Esophagus muscularis mucosa (tissue), 4 donors: Measurements from ENCODE around the gene HENMT1. TPM values are rescaled to one million over a fixed set of nuclear protein-coding genes. Genes with fewer than 3 reads are reported as not detected.
A peak's percentile ranks its signal among the peaks of the same experiment; 100 is the strongest.

Experiments
- DNase-seq: peaks from one replicate; pipeline ENCODE4 v3.0.0-alpha.2; 2017; ENCODE audit errors: extremely low spot score
- H3K27ac ChIP-seq, 4 donors: fragments of 200-600 bp; sonication (generic); replicated peaks in 1 of 4; 1 replicate in 3 of 4; 2 replicates in 1 of 4; pipeline ENCODE4 v1.5.1; 2016 to 2019; ENCODE audit warnings: mild to moderate bottlenecking in 1 of 4
- H3K27me3 ChIP-seq, 4 donors: fragments of 200-600 bp; sonication (generic); one replicate each; pipeline versions ENCODE4 v1.5.1 to v1.6.0; 2016 to 2019
- H3K36me3 ChIP-seq, 4 donors: fragments of 200-600 bp; sonication (generic); one replicate each; pipeline ENCODE4 v1.5.1; 2016 to 2019
- H3K4me1 ChIP-seq, 4 donors: fragments of 200-600 bp; sonication (generic); one replicate each; pipeline ENCODE4 v1.5.1; 2016 to 2019
- H3K4me3 ChIP-seq, 4 donors: fragments of 200-600 bp; sonication (generic); 1 replicate in 2 of 4; 2 replicates in 2 of 4; pipeline ENCODE4 v1.5.1; 2016 to 2019; ENCODE audit warnings: mild to moderate bottlenecking in 4 of 4, moderate library complexity in 1 of 4
- H3K9me3 ChIP-seq, 4 donors: fragments of 200-600 bp; sonication (generic); 1 replicate in 3 of 4; 2 replicates in 1 of 4; pipeline ENCODE4 v1.5.1; 2016 to 2019
- CTCF ChIP-seq, 3 experiments: fragments of 200-600 bp in 2 of 3; fragments of 450-650 bp in 1 of 3; sonication (generic) in 2 of 3; IDR thresholded peaks; one replicate each; pipeline ENCODE4 v1.5.1; 2017 to 2019; ENCODE audit warnings: antibody characterized with exemption in 3 of 3, mild to moderate bottlenecking in 2 of 3, moderate library complexity in 1 of 3
- EP300 ChIP-seq: sonication (generic); formaldehyde crosslinking; IDR thresholded peaks from one replicate; pipeline ENCODE4 v1.6.1; 2017; ENCODE audit warnings: antibody characterized with exemption
- POLR2A ChIP-seq: fragments of 450-650 bp; IDR thresholded peaks from one replicate; pipeline ENCODE4 v1.6.1; 2017; ENCODE audit warnings: antibody characterized with exemption, moderate library complexity, mild to moderate bottlenecking, low read depth
- POLR2AphosphoS5 ChIP-seq, 2 donors: sonication (generic); formaldehyde crosslinking; IDR thresholded peaks; one replicate each; pipeline ENCODE4 v1.6.1; 2017; ENCODE audit warnings: antibody characterized with exemption in 2 of 2
- WGBS: methylation state at CpG from one replicate; pipeline ENCODE4 v1.1.5; 2018; 5-methylcytosine and 5-hydroxymethylcytosine counted together
- intact Hi-C: fragments of 100-400 bp; cut with DNase I; formaldehyde crosslinking; loops from one replicate; pipeline ENCODE4 v1.15.1; 2023
- total RNA-seq, 4 donors: library from RNA; depleted of rRNA; stranded (reverse); fragments of >200 nt; gene quantifications; one replicate each; pipeline versions ENCODE4 v1.1.0 to v1.2.1, GENCODE V29; 2016

The HENMT1 gene
- total RNA-seq, 4 donors from 2014 or later, result 0.83 to 3.8 (median 2.3) TPM

GRCh38 chr1:108692724-108693655, 32.1 kb upstream of the HENMT1 start:
- TF ChIP-seq CTCF (IDR thresholded peaks at IDR 0.05), result no peak
- no peak for TF ChIP-seq EP300
- no peak for TF ChIP-seq POLR2A
- no peak for TF ChIP-seq POLR2AphosphoS5 (IDR thresholded peaks at IDR 0.05)
- 1% methylated on average over 31 of the region's 36 CpGs for WGBS
- no peak for DNase-seq
- peaks cover 6 to 29% (median 17%) of the 10 kb centered on the region in 4 donors for H3K36me3 ChIP-seq
- no peaks in the 10 kb centered on the region for H3K9me3 ChIP-seq
- peaks cover 24 to 35% (median 33%) of the 10 kb centered on the region in 4 donors for H3K4me1 ChIP-seq
- peak overlapping the region; percentile 96 to 98 (median 97) for H3K27ac ChIP-seq
- peak overlapping the region; percentile 89 to 96 (median 90) for H3K4me3 ChIP-seq
- intact Hi-C loops, result loop anchor here (2.0 kb wide), 1 partner anchor 54 kb away; the partner anchor contains the start of gene STXBP3
- peaks cover 0 to 4% (median 0%) of the 10 kb centered on the region in 4 donors for H3K27me3 ChIP-seq

- Histone ChIP-seq H3K4me3 (peak within 1 kb of the TSS; percentile 89 to 96 (median 90)), H3K27ac (peak within 1 kb of the TSS; percentile 96 to 98 (median 97)), H3K4me1 (peaks cover 24 to 35% (median 33%) of the 10 kb centered on the region in 4 donors), H3K27me3 (peaks cover 0 to 4% (median 0%) of the 10 kb centered on the region in 4 donors), H3K9me3 (no peaks in the 10 kb centered on the region), H3K36me3 (peaks cover 0 to 20% (median 9%) of the 10 kb centered on the region in 4 donors)
- TF ChIP-seq POLR2AphosphoS5 (IDR thresholded peaks at IDR 0.05) (peak; percentile 93 to 98), EP300 (no peak), POLR2A (peak; percentile 92), CTCF (IDR thresholded peaks at IDR 0.05) (no peak)
- WGBS, result 0% methylated on average over 6 of the region's 59 CpGs
- DNase-seq, result peak; percentile 99
- intact Hi-C loops, result loop anchor here (2.0 kb wide), 1 partner anchor 55 kb away; the partner anchor contains the start of gene STXBP3
Measured at GRCh38 chr1:108691942-108692723, 31.2 kb upstream of the HENMT1 start, which contains the start of gene PRPF38B. PRPF38B (plus strand) TSS chr1:108692310; CDS start chr1:108692592, 282 bp downstream.

- intact Hi-C loops, result no loop called here
- H3K9me3 ChIP-seq, result no peaks in the 10 kb centered on the region
- peak overlapping the region; percentile 96 to 98 (median 97) for H3K27ac ChIP-seq
- 17% methylated on average over 12 of the region's 12 CpGs for WGBS
- peaks cover 24 to 35% (median 33%) of the 10 kb centered on the region in 4 donors for H3K4me1 ChIP-seq
- peaks cover 0 to 4% (median 0%) of the 10 kb centered on the region in 4 donors for H3K27me3 ChIP-seq
- no peak for DNase-seq
- TF ChIP-seq POLR2A (no peak), POLR2AphosphoS5 (IDR thresholded peaks at IDR 0.05) (no peak), EP300 (no peak), CTCF (IDR thresholded peaks at IDR 0.05) (no peak)
- peaks cover 0 to 12% (median 3%) of the 10 kb centered on the region in 4 donors for H3K36me3 ChIP-seq
- peak overlapping the region; percentile 89 to 96 (median 90) for H3K4me3 ChIP-seq
Measured at GRCh38 chr1:108691128-108691941, 30.4 kb upstream of the HENMT1 start.
